Stimulated activated naive B cell treated with anti-CD40 and anti-IgM and Interleukin-4, amounts not matched to agents 10 μg/mL and 1 μg/mL and 100 μg/mL, for 72 hours (primary cell): Measurements from ENCODE around the gene HSPB2.

ENCODE experiments used
- ATAC-seq, 2 donors: fragments of 150-1000 bp; cut with Tn5 transposase; replicated peaks; 2 replicates each; pipeline ENCODE4 v1.10.0; 2021; ENCODE audit warnings: moderate library complexity in 1 of 2
- DNase-seq: peaks from one replicate; pipeline ENCODE4 v3.0.0; 2021
- H3K27ac Mint-ChIP-seq: one replicate; pipeline ENCODE4 v1.8.0; 2022; ENCODE audit warnings: mild to moderate bottlenecking, mixed read lengths
- H3K27me3 Mint-ChIP-seq, 2 donors: one replicate each; pipeline ENCODE4 v1.8.0; 2022; ENCODE audit warnings: mixed read lengths in 2 of 2
- H3K36me3 Mint-ChIP-seq, 2 donors: one replicate each; pipeline ENCODE4 v1.8.0; 2022; ENCODE audit warnings: mixed read lengths in 2 of 2, mild to moderate bottlenecking in 1 of 2
- H3K4me1 Mint-ChIP-seq, 2 donors: one replicate each; pipeline ENCODE4 v1.8.0; 2022; ENCODE audit warnings: mixed read lengths in 2 of 2, mild to moderate bottlenecking in 1 of 2
- H3K4me3 Mint-ChIP-seq, 2 donors: one replicate each; pipeline ENCODE4 v1.8.0; 2022; ENCODE audit warnings: mild to moderate bottlenecking in 2 of 2, mixed read lengths in 2 of 2, moderate library complexity in 1 of 2
- H3K9me3 Mint-ChIP-seq, 2 donors: one replicate each; pipeline ENCODE4 v1.8.0; 2022; ENCODE audit warnings: mixed read lengths in 2 of 2, mild to moderate bottlenecking in 1 of 2

HSPB2 gene

DNA sequence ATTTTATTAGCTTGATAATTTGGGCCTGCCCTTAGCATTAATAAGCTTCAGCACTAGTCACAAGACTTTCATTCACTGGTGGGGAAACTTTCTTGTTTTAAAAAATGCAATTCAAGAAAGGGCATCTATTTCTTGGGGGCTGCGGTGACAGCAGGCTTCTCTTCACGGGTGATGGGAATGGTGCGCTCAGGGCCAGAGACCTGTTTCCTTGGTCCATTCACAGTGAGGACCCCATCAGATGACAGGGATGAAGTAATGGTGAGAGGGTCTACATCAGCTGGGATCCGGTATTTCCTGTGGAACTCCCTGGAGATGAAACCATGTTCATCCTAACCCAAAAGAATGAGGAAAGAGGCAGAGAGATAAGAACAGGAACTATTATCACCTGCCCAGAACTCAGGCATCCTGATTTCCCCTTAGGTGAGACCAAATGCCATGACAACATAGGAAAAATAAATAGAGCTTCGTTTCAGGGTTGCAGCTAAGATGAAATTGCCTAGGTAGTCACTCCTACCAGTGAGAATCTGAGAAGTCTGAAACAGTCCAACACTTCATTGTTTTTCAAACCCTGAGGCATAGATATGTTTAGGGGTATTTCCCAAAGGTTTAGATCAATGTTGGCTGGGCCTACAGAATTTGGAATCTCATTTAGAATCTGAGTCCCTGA lies 3.8 kb upstream of the HSPB2 start:
- Mint-ChIP-seq H3K27ac (no peak overlapping the region), H3K9me3 (peaks cover 3 to 4% of the 10 kb centered on the region in 2 donors), H3K4me3 (no peak overlapping the region), H3K36me3 (peaks cover 2 to 7% of the 10 kb centered on the region in 2 donors), H3K27me3 (peaks cover 42 to 52% of the 10 kb centered on the region in 2 donors), H3K4me1 (no peaks in the 10 kb centered on the region)
- no peak for DNase-seq
- no peak for ATAC-seq

DNA sequence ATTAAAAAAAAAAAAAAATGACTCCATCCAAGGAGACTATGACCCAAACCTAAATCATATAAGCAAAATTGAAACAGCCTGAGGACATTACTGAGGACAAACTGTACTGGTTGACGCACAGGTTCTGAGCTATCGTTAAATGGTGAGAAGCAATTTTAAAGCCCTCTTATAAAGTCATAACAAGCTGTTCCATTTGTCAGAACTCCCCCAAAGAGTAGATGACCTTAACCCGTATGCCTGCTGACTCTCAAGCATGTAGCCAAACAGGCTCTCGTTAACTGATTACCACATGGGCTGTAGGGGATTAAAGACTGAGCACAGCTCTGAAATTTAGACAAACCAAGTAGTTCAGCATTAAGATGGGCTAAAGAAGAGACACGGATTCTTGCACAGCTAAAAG lies 3.2 kb upstream of the HSPB2 start:
- Mint-ChIP-seq H3K4me3 (no peak overlapping the region), H3K4me1 (no peaks in the 10 kb centered on the region), H3K9me3 (peaks cover 3 to 4% of the 10 kb centered on the region in 2 donors), H3K27me3 (peaks cover 46 to 58% of the 10 kb centered on the region in 2 donors), H3K27ac (no peak overlapping the region), H3K36me3 (peaks cover 2 to 7% of the 10 kb centered on the region in 2 donors)
- ATAC-seq, result no peak
- DNase-seq, result no peak

DNA sequence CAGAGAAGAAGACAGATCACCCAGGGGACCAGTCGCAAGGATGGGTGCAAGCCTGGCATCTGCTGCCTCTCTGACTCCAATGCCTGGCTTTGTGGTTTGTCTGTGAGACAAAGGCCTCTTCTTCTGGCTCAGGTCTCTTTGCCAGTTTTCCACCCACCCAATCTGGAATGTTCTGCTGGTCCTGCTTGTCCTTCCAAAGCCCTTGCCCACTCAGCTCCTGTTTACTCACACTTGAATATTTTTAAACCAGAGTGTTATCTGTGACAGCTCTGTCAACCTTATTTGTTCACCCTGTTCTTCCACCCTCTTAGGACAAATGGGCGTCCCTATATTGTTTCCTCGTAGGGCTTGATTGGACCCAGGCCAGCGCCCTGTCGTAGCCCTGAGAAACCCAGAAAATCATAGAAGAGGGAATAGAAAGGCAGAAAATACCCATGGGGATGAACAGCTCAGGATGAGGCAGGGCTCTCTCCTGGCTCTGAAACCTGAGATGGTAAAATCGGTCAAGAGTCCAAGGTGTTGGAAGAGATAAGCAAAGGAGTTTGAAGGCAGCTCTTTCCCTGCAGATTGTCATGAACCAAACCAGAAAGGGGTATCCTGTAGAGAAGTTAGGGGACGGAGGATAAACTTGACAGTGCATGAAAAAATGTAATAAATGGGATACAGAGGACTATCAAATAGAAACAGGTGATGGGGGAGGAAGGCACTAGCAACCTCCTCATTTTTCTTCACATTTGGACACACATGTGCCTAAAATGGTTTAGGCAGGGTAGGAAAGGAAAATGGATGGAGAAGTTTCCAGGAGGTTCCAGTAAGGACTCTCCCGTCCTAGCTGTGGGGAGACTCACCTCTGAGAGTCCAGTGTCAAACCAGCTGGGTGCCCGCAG lies 1.6 kb upstream of the HSPB2 start:
- Mint-ChIP-seq H3K9me3 (no peaks in the 10 kb centered on the region), H3K27ac (no peak overlapping the region), H3K4me1 (no peaks in the 10 kb centered on the region), H3K27me3 (peaks cover 54 to 67% of the 10 kb centered on the region in 2 donors), H3K4me3 (no peak overlapping the region), H3K36me3 (no peaks in the 10 kb centered on the region)
- ATAC-seq (no peak), DNase-seq (no peak)

DNA sequence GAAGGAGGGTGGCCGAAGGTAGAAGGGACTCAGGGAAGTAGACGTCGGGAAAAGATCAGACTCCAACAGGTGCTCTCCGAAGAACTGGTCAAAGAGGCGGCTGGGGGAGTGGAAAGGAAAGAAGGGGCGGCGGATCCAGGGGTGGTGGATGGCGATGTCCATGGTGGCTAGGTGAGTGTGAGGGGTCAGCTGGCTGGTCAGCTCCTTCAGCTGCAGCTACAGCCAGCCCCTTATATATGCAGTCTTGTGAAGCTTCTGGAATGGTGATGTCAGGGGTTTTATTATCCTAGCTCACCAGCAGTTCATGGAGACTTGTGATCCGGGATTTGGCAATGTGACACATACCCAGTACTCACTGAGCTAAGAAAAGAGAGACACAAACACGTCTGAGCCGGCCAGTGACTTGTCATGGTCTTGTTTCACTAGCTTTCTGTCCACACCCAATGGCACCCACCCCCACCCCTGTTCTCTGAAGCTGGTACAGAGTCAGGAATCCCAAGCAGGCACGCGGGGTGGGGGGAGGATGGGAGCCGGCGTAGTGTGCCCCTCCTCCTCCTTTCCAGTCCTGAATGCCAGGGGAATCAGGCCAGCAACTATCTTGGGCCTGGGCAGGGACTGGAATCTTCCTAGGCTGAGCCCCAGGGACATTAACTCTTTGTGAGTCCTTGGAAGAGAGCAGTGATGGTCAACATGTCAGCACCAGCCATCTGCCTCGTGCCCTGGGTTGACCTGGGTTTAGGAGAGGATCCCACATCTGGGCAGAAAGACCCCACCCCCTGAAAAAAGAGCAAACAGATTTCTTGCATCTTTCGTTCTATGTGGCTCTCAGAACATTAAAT lies 752 bp upstream of the HSPB2 start, which contains the start of gene CRYAB:
TSS of gene CRYAB (minus strand) at position 208 of the 839 bp plus-strand sequence. CDS start at position 162, 46 bp downstream.
- ATAC-seq (no peak), DNase-seq (no peak)
- Mint-ChIP-seq H3K4me1 (no peaks in the 10 kb centered on the region), H3K9me3 (no peaks in the 10 kb centered on the region), H3K36me3 (no peaks in the 10 kb centered on the region), H3K4me3 (no peak within 1 kb of the TSS), H3K27me3 (peaks cover 60 to 76% of the 10 kb centered on the region in 2 donors), H3K27ac (no peak within 1 kb of the TSS)

DNA sequence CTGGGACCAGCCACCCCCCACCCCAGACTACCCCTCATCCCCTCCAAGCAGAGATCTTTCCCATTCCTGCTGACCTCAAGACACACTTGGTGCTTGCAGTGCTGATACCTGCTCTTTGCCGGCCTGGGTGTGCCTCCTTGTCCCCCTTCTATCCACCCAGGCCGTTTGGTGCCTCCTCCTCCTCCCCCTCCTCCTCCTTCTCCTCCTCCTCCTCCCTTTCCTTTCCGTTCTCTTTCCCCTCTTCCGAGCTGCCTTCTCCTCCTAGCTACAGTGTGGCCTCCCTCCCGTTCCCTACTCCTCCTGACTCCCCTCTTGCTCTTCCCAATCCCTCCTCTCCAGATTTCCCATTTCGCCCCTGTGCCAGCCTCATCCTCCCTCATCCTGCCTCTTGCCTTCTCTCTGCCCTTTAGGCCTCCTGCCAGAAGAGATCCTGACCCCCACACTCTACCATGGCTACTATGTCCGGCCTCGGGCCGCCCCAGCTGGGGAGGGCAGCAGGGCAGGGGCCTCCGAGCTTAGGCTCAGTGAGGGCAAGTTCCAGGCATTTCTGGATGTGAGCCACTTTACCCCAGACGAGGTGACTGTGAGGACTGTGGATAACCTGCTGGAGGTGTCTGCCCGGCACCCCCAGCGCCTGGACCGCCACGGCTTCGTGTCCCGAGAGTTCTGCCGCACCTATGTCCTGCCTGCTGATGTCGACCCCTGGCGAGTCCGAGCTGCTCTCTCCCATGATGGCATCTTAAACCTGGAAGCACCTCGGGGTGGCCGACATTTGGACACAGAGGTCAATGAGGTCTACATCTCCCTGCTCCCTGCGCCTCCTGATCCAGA lies 712 bp downstream of the HSPB2 start:
- Mint-ChIP-seq H3K36me3 (no peaks in the 10 kb centered on the region), H3K4me3 (no peak overlapping the region), H3K27ac (no peak overlapping the region), H3K9me3 (no peaks in the 10 kb centered on the region), H3K4me1 (no peaks in the 10 kb centered on the region), H3K27me3 (peaks cover 61 to 71% of the 10 kb centered on the region in 2 donors)
- ATAC-seq, result no peak
- no peak for DNase-seq

DNA sequence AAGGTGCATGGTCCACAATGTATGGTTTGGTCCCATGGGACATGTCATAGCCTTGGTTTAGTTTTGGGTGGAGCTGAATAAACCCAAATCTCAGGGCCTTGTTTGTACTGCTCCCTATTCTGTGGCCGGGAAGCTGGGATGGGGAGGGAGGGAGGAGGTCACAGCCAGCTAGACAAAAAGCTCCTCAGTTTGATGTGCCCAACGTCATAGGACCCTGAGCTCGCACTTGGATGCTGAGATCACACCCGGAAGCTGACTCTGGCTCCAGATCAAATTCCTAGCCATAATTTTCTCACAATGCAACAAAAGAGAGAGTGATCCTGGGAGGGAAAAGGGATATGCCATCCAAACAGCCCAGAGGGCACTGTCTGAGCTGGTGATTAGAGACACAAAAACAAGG lies 1.5 kb downstream of the HSPB2 start:
- no peaks in the 10 kb centered on the region for H3K36me3 Mint-ChIP-seq
- DNase-seq, result no peak
- H3K9me3 Mint-ChIP-seq, result no peaks in the 10 kb centered on the region
- H3K27ac Mint-ChIP-seq, result no peak overlapping the region
- peaks cover 61 to 69% of the 10 kb centered on the region in 2 donors for H3K27me3 Mint-ChIP-seq
- H3K4me3 Mint-ChIP-seq, result no peak overlapping the region
- H3K4me1 Mint-ChIP-seq, result no peaks in the 10 kb centered on the region
- ATAC-seq, result no peak

DNA sequence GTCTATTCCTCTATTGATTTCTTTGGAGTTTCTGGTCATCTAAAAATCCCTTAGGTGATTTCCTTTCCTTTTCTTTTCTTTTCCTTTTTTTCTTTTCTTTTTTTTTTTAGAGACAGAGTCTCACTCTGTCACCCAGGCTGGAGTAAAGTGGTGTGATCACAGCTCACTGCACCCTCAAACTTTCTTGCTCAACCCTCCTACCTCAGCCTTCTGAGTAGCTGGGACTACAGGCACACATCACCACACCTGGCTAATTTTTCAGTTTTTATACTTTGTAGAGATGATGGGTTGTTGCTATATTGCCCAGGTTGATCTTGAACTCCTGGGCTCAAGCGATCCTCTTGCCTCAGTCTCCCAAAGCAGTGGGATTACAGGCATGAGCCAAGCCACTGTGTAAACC lies 4.2 kb downstream of the HSPB2 start:
- Mint-ChIP-seq H3K27ac (peak overlapping the region; percentile 6), H3K4me1 (no peaks in the 10 kb centered on the region), H3K9me3 (no peaks in the 10 kb centered on the region), H3K36me3 (no peaks in the 10 kb centered on the region), H3K4me3 (no peak overlapping the region), H3K27me3 (peaks cover 52 to 70% of the 10 kb centered on the region in 2 donors)
- DNase-seq (no peak), ATAC-seq (no peak)

DNA sequence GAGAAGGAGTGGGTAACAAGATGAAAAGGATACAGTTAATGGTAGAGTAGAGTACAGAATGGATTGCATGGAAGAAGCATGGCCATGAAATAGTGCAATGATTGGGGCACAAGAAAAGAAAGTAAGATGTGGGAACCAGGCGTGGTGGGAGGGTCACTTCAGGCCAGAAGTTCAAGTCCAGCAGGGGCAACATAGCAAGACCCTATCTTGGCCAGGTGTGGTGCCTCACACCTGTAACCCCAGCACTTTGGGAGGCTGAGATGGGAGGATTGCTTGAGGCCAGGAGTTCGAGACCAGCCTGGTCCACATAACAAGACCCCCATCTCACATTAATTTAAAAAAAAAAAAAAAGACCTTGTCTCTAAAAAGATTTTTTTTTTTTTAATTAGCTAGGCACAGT lies 4.8 kb downstream of the HSPB2 start:
- DNase-seq, result no peak
- Mint-ChIP-seq H3K36me3 (no peaks in the 10 kb centered on the region), H3K4me3 (no peak overlapping the region), H3K27ac (no peak overlapping the region), H3K27me3 (peaks cover 46 to 65% of the 10 kb centered on the region in 2 donors), H3K4me1 (no peaks in the 10 kb centered on the region), H3K9me3 (no peaks in the 10 kb centered on the region)
- no peak for ATAC-seq

DNA sequence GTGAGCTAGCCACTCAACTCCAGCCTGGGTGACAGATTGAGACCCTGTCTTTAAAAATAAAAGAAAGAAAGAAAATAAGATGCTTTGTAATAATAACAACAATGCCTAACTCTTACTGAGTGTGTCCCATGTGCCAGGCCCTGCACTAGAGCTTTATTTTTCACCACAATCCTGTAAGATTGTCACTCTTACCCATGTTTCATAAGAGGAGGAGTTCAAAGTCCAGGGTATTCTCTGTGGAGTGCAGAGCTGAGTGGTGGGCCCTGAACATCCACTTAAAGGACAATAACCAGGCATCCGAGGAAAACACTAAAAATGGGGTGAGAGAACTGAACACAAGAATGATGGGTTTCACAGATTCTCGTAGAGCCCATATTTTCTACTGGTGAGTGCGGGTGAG lies 5.3 kb downstream of the HSPB2 start:
- Mint-ChIP-seq H3K4me1 (no peaks in the 10 kb centered on the region), H3K9me3 (no peaks in the 10 kb centered on the region), H3K36me3 (no peaks in the 10 kb centered on the region), H3K4me3 (no peak overlapping the region), H3K27ac (no peak overlapping the region), H3K27me3 (peaks cover 45 to 60% of the 10 kb centered on the region in 2 donors)
- DNase-seq (no peak), ATAC-seq (no peak)

DNA sequence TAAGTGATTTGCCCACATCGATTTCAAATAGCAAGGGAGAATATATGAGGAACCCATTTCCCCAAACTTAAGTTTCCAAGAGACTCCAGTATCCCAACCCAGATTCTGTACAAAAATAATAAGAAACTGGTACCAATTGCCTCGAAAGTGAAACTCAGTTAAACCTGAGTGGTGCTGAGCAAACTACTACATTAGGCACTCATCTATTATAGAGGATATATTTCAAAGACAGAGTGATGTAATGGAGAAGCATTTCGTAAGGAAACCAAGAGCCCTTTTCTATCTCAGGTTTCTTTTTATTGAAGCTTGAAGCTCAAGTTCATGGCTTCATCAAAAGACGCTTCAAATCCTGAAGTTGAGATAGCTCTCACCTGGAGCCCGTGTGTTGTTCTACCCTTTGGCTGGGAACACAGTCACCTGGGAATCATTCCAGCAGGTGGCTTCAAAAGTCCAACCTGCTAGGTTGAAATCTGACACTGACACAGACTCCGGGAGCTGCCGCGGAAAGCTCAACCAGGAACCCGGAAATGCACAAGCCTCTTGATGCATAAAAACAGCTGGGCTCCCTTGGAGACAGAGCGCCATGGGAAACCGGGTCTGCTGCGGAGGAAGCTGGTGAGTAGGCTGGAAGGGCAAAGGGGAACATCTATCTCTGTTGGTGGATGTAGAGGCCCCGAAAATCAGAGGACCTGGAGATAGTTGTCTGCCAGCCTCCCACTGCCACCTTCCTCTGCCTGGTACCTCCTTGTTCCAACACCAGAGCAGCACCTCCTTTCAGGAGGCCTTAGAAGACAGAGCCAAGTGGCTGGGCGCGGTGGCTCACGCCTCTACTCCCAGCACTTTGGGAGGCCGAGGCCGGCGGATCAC lies 6.1 kb downstream of the HSPB2 start, which contains the start of gene C11orf52:
TSS of gene C11orf52 (plus strand) at position 524 of the 867 bp plus-strand sequence. CDS start at position 584, 60 bp downstream.
- Mint-ChIP-seq H3K27me3 (peaks cover 37 to 51% of the 10 kb centered on the region in 2 donors), H3K4me3 (no peak within 1 kb of the TSS), H3K9me3 (no peaks in the 10 kb centered on the region), H3K36me3 (no peaks in the 10 kb centered on the region), H3K27ac (no peak within 1 kb of the TSS), H3K4me1 (no peaks in the 10 kb centered on the region)
- DNase-seq, result no peak
- ATAC-seq, result no peak

DNA sequence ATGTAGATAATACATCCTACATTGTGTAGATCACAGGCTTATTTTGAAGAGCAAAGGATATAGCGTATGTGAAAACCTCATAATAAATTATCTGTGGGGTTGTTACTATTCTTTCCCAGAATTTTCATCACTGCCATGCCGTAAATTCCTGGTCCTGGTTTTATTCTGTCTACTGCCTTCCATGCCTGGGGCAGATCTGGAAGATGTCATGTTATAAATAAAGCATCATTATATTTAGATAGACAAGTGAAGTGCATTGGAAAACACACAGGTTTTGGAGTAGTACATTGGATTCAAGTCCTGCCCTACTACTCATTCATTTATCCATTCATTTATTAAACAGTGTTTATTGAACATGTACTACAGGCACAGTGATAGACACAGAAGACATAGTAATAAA lies 8.4 kb downstream of the HSPB2 start:
- no peak for DNase-seq
- no peak for ATAC-seq
- Mint-ChIP-seq H3K4me1 (peaks cover 2 to 3% of the 10 kb centered on the region in 2 donors), H3K27ac (no peak overlapping the region), H3K4me3 (no peak overlapping the region), H3K36me3 (no peaks in the 10 kb centered on the region), H3K27me3 (peaks cover 30 to 42% of the 10 kb centered on the region in 2 donors), H3K9me3 (peaks cover 0 to 2% of the 10 kb centered on the region in 2 donors)

DNA sequence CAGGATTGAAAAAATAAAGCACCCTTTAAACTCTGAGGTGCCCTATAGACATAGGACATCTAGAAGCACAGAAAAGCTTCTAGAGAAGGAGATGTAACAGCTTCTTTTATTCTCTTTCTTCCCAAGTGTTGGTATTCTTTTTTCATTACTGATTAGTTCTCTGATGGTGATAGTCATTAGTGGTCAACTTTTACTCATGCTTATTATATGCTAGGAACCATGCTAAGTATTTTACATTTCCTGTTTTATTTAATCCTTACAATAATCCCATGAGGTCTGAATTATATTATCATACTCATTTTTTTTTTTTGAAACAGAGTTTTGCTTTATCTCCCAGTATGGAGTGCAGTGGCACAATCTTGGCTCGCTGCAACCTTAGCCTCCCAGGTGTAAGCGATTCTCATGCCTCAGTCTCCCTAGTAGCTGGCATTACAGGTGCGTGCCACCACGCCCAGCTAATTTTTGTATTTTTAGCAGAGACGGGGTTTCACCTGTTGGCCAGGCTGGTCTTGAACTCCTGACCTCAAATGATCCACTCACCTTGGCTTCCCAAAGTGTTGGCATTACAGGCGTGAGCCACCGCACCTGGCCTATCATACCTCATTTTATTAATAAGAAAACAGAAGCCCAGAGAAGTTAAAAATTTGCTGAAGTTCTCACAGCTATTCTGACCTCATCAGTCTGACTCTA lies 9.2 kb downstream of the HSPB2 start:
- H3K4me1 Mint-ChIP-seq, result peaks cover 5 to 6% of the 10 kb centered on the region in 2 donors

More for the DNA sequence above, 9.2 kb downstream of the HSPB2 start:
- DNase-seq, result no peak
- Mint-ChIP-seq H3K36me3 (no peaks in the 10 kb centered on the region), H3K27ac (peak overlapping the region; percentile 69), H3K9me3 (peaks cover 0 to 2% of the 10 kb centered on the region in 2 donors), H3K4me3 (no peak overlapping the region), H3K27me3 (peaks cover 25 to 35% of the 10 kb centered on the region in 2 donors)
- no peak for ATAC-seq
